Measurements from ENCODE around the gene KRT85.

The KRT85 gene

GRCh38 chr12:52353766-52354165 is 13.5 kb downstream of the KRT85 start:
- no peaks in the 10 kb centered on the region for H3K9me2 ChIP-seq (ENCODE audit: low read depth, low read length)
- H3K27me3 ChIP-seq (ENCODE audit: insufficient read depth, low read length), result no peaks in the 10 kb centered on the region
- H3K9ac ChIP-seq (ENCODE audit: low read length), result no peak overlapping the region
- H3K4me3 ChIP-seq (ENCODE audit: low read depth, low read length, poor library complexity, severe bottlenecking), result no peak overlapping the region
- no peaks in the 10 kb centered on the region for H3K9me3 ChIP-seq (ENCODE audit: low read length)
- H2AFZ ChIP-seq (ENCODE audit: low read length), result no peak overlapping the region
- H3F3A ChIP-seq (ENCODE audit: insufficient read depth, low read length), result no peaks in the 10 kb centered on the region
- H3K36me3 ChIP-seq (ENCODE audit: insufficient read depth, low read length), result no peaks in the 10 kb centered on the region
- H3K4me2 ChIP-seq (ENCODE audit: low read length), result no peak overlapping the region
- peaks cover 12% of the 10 kb centered on the region for H3K4me1 ChIP-seq (ENCODE audit: insufficient read depth, low read length, severe bottlenecking)
- TF ChIP-seq, protein P1, sequence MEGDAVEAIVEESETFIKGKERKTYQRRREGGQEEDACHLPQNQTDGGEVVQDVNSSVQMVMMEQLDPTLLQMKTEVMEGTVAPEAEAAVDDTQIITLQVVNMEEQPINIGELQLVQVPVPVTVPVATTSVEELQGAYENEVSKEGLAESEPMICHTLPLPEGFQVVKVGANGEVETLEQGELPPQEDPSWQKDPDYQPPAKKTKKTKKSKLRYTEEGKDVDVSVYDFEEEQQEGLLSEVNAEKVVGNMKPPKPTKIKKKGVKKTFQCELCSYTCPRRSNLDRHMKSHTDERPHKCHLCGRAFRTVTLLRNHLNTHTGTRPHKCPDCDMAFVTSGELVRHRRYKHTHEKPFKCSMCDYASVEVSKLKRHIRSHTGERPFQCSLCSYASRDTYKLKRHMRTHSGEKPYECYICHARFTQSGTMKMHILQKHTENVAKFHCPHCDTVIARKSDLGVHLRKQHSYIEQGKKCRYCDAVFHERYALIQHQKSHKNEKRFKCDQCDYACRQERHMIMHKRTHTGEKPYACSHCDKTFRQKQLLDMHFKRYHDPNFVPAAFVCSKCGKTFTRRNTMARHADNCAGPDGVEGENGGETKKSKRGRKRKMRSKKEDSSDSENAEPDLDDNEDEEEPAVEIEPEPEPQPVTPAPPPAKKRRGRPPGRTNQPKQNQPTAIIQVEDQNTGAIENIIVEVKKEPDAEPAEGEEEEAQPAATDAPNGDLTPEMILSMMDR (IDR thresholded peaks at IDR 0.05; ENCODE audit: low read length), result no peak
- TF ChIP-seq EZH2 (IDR thresholded peaks at IDR 0.05; ENCODE audit: borderline replicate concordance, low read length), result no peak
- no peaks in the 10 kb centered on the region for H4K20me1 ChIP-seq (ENCODE audit: insufficient read depth, low read length)
- no peak overlapping the region for H3K27ac ChIP-seq (ENCODE audit: low read depth, low read length, poor library complexity, severe bottlenecking)
- no peaks in the 10 kb centered on the region for H3K79me2 ChIP-seq (ENCODE audit: insufficient read depth, low read length)

DNA sequence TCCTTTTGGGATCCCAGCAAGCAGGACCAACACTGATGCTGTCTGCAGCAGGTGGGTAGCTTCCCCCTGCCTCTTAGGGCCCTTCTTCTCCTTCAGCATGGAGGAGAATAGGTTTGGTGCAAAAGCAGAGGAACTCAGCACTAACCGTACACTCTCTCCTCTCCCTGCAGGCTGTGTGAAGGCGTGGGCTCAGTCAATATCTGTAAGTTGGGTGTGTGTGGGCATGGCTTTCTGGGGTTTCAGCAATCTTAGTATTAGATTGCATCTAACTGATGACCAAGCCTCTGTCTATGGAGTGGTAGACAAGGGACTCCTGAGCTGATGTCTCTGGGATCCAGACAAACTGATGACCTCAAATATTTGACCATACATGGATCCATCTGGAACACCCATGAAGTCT is 14.3 kb downstream of the KRT85 start:
- H3F3A ChIP-seq (ENCODE audit: insufficient read depth, low read length), result no peaks in the 10 kb centered on the region
- H3K9me3 ChIP-seq (ENCODE audit: low read length), result no peaks in the 10 kb centered on the region
- no peaks in the 10 kb centered on the region for H3K27me3 ChIP-seq (ENCODE audit: insufficient read depth, low read length)
- H3K4me1 ChIP-seq (ENCODE audit: insufficient read depth, low read length, severe bottlenecking), result peaks cover 4% of the 10 kb centered on the region
- no peak overlapping the region for H2AFZ ChIP-seq (ENCODE audit: low read length)
- no peaks in the 10 kb centered on the region for H3K79me2 ChIP-seq (ENCODE audit: insufficient read depth, low read length)
- no peaks in the 10 kb centered on the region for H3K9me2 ChIP-seq (ENCODE audit: low read depth, low read length)
- H3K9ac ChIP-seq (ENCODE audit: low read length), result no peak overlapping the region
- no peak overlapping the region for H3K4me3 ChIP-seq (ENCODE audit: low read depth, low read length, poor library complexity, severe bottlenecking)
- no peak overlapping the region for H3K27ac ChIP-seq (ENCODE audit: low read depth, low read length, poor library complexity, severe bottlenecking)
- no peaks in the 10 kb centered on the region for H3K36me3 ChIP-seq (ENCODE audit: insufficient read depth, low read length)
- H4K20me1 ChIP-seq (ENCODE audit: insufficient read depth, low read length), result no peaks in the 10 kb centered on the region
- TF ChIP-seq, protein P1 (IDR thresholded peaks at IDR 0.05; ENCODE audit: low read length), result no peak
- no peak for TF ChIP-seq EZH2 (IDR thresholded peaks at IDR 0.05; ENCODE audit: borderline replicate concordance, low read length)
- H3K4me2 ChIP-seq (ENCODE audit: low read length), result no peak overlapping the region

- TF ChIP-seq, protein P1 (IDR thresholded peaks at IDR 0.05; ENCODE audit: low read length), result no peak
- TF ChIP-seq EZH2 (IDR thresholded peaks at IDR 0.05; ENCODE audit: borderline replicate concordance, low read length), result no peak
- Histone ChIP-seq H3K4me2 (ENCODE audit: low read length) (no peak overlapping the region), H3K79me2 (ENCODE audit: insufficient read depth, low read length) (no peaks in the 10 kb centered on the region), H3K9me2 (ENCODE audit: low read depth, low read length) (no peaks in the 10 kb centered on the region), H3K27me3 (ENCODE audit: insufficient read depth, low read length) (no peaks in the 10 kb centered on the region), H3K4me3 (ENCODE audit: low read depth, low read length, poor library complexity, severe bottlenecking) (no peak overlapping the region), H3K27ac (ENCODE audit: low read depth, low read length, poor library complexity, severe bottlenecking) (no peak overlapping the region), H4K20me1 (ENCODE audit: insufficient read depth, low read length) (no peaks in the 10 kb centered on the region), H3F3A (ENCODE audit: insufficient read depth, low read length) (no peaks in the 10 kb centered on the region), H3K9me3 (ENCODE audit: low read length) (no peaks in the 10 kb centered on the region), H3K4me1 (ENCODE audit: insufficient read depth, low read length, severe bottlenecking) (no peaks in the 10 kb centered on the region), H2AFZ (ENCODE audit: low read length) (no peak overlapping the region), H3K36me3 (ENCODE audit: insufficient read depth, low read length) (no peaks in the 10 kb centered on the region), H3K9ac (ENCODE audit: low read length) (no peak overlapping the region)
Observed at GRCh38 chr12:52351196-52352059, 15.9 kb downstream of the KRT85 start.

Data from OCI-LY1 (cell line).